ENCODE measurements around the gene BCL10.

BCL10 gene

DNA sequence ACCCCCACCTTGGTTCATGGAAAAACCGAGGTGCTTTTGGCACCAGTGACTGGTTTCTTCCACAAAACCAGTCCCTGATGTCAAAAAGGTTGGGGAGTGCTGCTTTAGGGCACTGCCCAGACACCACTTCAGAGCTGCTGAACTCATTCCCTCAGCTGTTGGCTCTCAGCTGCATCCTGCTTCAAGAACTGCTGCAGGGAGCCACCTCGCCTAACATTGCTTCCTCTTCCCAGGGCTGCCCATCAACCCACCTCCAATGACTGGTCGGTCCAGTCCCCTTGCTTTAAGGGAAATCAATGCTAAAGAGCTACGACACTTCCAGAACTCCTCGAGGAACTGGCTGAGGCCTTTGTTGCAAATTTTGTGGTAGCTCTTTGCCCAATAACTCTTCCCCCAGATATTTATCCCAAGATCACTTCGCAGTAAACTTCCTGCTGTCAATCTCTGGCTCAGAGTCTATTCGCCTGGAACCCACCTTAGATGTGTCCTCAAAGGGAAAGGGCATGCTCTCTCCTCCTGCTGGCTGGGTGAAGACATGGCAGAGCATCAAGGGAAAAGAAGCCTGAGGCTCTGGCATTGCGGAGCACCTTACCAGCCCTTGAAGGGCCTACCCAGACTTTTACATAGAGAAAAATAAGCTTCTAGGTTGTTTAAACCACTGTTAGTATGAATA lies 46.0 kb downstream of the BCL10 start:
- TF ChIP-seq, protein P1, sequence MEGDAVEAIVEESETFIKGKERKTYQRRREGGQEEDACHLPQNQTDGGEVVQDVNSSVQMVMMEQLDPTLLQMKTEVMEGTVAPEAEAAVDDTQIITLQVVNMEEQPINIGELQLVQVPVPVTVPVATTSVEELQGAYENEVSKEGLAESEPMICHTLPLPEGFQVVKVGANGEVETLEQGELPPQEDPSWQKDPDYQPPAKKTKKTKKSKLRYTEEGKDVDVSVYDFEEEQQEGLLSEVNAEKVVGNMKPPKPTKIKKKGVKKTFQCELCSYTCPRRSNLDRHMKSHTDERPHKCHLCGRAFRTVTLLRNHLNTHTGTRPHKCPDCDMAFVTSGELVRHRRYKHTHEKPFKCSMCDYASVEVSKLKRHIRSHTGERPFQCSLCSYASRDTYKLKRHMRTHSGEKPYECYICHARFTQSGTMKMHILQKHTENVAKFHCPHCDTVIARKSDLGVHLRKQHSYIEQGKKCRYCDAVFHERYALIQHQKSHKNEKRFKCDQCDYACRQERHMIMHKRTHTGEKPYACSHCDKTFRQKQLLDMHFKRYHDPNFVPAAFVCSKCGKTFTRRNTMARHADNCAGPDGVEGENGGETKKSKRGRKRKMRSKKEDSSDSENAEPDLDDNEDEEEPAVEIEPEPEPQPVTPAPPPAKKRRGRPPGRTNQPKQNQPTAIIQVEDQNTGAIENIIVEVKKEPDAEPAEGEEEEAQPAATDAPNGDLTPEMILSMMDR (IDR thresholded peaks at IDR 0.05; ENCODE audit: unreplicated experiment in 3 of 3): no peak
- Mint-ChIP-seq H3K4me1 (peaks cover 25% of the 10 kb centered on the region), H3K4me3 (no peak overlapping the region), H3K9me3 (no peaks in the 10 kb centered on the region), H3K27ac (no peak overlapping the region), H3K36me3 (ENCODE audit: low read depth) (no peaks in the 10 kb centered on the region), H3K27me3 (ENCODE audit: low read depth) (peaks cover 3% of the 10 kb centered on the region)

- Mint-ChIP-seq H3K9me3 (no peaks in the 10 kb centered on the region), H3K36me3 (ENCODE audit: low read depth) (no peaks in the 10 kb centered on the region), H3K4me1 (peaks cover 33% of the 10 kb centered on the region), H3K27me3 (ENCODE audit: low read depth) (peaks cover 3% of the 10 kb centered on the region), H3K4me3 (no peak overlapping the region), H3K27ac (peak overlapping the region in 1 of 3 experiments; percentile 11)
- TF ChIP-seq, protein P1 (IDR thresholded peaks at IDR 0.05; ENCODE audit: unreplicated experiment in 3 of 3): no peak
These were observed 46.8 kb downstream of the BCL10 start for GRCh38 chr1:85229574-85230097.

- no peak overlapping the region for H3K4me3 Mint-ChIP-seq
These were observed 47.5 kb downstream of the BCL10 start for GRCh38 chr1:85228972-85229371.

DNA sequence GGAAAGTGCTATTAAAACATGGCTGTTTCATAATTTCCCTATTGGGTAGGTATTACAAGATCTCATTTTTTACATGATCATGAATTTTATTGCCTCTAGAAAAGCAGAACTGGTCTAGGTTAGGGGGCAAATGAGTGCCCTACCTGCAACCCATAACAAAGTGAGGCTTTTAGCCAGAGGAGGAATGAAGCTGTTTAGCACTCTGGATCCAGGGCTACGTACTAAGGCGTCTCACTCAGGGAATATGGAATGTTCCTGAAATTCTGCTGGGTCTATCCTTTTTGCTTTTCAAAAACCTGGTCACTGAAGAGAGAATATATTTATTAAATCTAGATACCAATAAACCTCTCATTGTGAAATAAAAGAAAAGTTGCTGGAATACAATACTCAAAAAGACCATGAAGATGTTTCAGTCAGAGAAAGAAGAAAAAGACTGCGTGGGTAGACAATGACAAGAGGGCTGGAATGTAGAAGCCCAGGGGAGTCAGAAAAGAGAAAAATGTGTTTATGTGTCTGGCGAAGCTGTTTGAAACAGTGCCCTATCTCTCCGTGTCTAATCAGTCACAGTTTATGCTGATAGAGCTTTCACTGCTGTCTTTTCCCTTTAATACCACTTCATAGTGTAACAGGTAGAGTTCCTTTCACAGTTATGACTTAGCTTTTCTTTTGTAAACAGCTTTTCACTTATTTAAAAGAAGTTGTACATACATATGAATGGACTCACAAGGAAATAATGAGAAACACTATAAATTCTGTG lies 50.6 kb downstream of the BCL10 start:
- peaks cover 56% of the 10 kb centered on the region for H3K4me1 Mint-ChIP-seq
- H3K27ac Mint-ChIP-seq: peak overlapping the region; percentile 82 to 92 (median 88)
- H3K36me3 Mint-ChIP-seq (ENCODE audit: low read depth): no peaks in the 10 kb centered on the region
- H3K4me3 Mint-ChIP-seq: peak overlapping the region in 2 of 3 experiments; percentile 18 to 29
- no peaks in the 10 kb centered on the region for H3K9me3 Mint-ChIP-seq
- no peaks in the 10 kb centered on the region for H3K27me3 Mint-ChIP-seq (ENCODE audit: low read depth)
- TF ChIP-seq, protein P1 (IDR thresholded peaks at IDR 0.05; ENCODE audit: unreplicated experiment in 3 of 3): no peak

More at GRCh38 chr1:85228972-85229371, 47.5 kb downstream of the BCL10 start:
- Mint-ChIP-seq H3K4me1 (peaks cover 40% of the 10 kb centered on the region), H3K27ac (peak overlapping the region in 1 of 3 experiments; percentile 11), H3K9me3 (no peaks in the 10 kb centered on the region), H3K27me3 (ENCODE audit: low read depth) (no peaks in the 10 kb centered on the region), H3K36me3 (ENCODE audit: low read depth) (no peaks in the 10 kb centered on the region)
- TF ChIP-seq, protein P1 (IDR thresholded peaks at IDR 0.05; ENCODE audit: unreplicated experiment in 3 of 3): no peak

DNA sequence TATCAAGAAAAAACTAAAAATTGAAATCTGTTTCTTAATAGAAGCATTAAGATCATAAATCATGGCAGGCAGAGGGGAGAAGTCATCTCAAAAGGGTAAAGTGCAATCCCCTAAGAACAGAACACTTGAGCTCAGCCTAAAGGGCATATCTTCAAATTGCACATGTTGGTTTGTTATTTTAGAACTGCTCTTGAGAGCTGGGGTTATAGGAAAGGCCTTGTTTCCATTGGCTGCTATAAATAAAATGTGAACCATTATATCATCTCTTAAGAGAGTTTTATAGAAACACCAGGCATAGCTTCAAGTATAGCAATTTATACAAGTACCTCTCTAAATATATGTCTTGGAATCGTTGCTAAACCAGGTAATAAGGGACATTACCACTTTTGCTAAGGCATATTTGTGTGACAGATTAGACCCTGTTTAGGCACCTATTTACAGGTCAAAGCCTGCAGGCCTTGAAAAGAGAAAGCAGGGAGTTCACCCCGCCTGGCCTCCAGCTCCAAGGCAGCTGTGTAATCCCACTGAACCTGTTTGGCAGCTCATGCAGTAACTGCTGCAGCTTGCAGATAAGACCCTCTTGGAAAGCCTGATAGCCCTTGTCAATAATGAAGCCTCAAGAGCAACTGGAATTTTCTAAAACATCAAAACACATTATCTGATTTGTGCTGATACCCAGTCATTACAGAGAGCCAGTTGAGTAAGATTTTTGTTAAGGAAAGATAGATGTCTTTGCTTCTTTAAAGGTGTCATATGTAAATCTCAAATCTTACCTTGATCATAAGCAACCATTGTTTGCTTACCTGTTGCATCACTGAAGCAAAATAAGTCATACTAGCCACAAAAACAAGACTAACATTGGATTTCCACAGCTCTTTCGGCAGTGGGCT lies 51.5 kb downstream of the BCL10 start:
- H3K9me3 Mint-ChIP-seq: no peaks in the 10 kb centered on the region
- peaks cover 60% of the 10 kb centered on the region for H3K4me1 Mint-ChIP-seq
- no peaks in the 10 kb centered on the region for H3K36me3 Mint-ChIP-seq (ENCODE audit: low read depth)
- peak overlapping the region; percentile 82 to 92 (median 88) for H3K27ac Mint-ChIP-seq
- TF ChIP-seq, protein P1 (IDR thresholded peaks at IDR 0.05; ENCODE audit: unreplicated experiment in 3 of 3): no peak
- H3K27me3 Mint-ChIP-seq (ENCODE audit: low read depth): no peaks in the 10 kb centered on the region
- H3K4me3 Mint-ChIP-seq: no peak overlapping the region
